Measurements from ENCODE around the gene TMEM229B.

The TMEM229B gene

DNA sequence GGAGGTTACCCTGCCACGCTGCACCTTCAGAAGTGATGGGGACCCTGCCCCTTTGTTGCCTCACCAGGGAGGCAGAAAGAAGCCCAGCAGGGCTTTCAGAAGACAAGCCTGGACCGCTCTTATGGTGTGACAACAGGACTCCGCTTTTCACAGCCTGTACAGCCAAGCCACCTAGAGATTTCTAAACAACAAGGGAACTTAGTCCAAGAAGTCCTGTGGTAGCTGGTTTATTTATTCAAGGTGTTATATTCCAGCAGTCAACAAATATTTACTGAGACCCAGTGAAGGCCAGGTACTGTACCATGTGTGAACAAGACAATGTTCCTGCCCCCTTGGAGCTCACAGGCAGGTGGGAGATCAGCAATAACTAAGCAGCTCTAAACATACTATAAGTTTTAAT, 4.0 kb upstream of the TMEM229B start:
- H3K4me2 ChIP-seq (ENCODE audit: low read depth, low read length, poor library complexity, severe bottlenecking), result no peak overlapping the region
- H3K4me3 ChIP-seq (ENCODE audit: low read length, poor library complexity, severe bottlenecking), result no peak overlapping the region
- no peak overlapping the region for H2AFZ ChIP-seq (ENCODE audit: low read length)
- H4K20me1 ChIP-seq (ENCODE audit: insufficient read depth, low read length, poor library complexity, severe bottlenecking), result no peaks in the 10 kb centered on the region
- TF ChIP-seq EZH2phosphoT487 (IDR thresholded peaks at IDR 0.05; ENCODE audit: borderline replicate concordance), result no peak
- TF ChIP-seq, protein P1, sequence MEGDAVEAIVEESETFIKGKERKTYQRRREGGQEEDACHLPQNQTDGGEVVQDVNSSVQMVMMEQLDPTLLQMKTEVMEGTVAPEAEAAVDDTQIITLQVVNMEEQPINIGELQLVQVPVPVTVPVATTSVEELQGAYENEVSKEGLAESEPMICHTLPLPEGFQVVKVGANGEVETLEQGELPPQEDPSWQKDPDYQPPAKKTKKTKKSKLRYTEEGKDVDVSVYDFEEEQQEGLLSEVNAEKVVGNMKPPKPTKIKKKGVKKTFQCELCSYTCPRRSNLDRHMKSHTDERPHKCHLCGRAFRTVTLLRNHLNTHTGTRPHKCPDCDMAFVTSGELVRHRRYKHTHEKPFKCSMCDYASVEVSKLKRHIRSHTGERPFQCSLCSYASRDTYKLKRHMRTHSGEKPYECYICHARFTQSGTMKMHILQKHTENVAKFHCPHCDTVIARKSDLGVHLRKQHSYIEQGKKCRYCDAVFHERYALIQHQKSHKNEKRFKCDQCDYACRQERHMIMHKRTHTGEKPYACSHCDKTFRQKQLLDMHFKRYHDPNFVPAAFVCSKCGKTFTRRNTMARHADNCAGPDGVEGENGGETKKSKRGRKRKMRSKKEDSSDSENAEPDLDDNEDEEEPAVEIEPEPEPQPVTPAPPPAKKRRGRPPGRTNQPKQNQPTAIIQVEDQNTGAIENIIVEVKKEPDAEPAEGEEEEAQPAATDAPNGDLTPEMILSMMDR (conservative IDR thresholded peaks at IDR 0.05; ENCODE audit: low read length), result no peak
- peaks cover 6% of the 10 kb centered on the region for H3K79me2 ChIP-seq (ENCODE audit: insufficient read depth, low read length)
- no peaks in the 10 kb centered on the region for H3F3A ChIP-seq (ENCODE audit: low read depth)
- H3K27me3 ChIP-seq (ENCODE audit: insufficient read depth, low read length, poor library complexity, severe bottlenecking), result no peaks in the 10 kb centered on the region
- peaks cover 14% of the 10 kb centered on the region for H3K4me1 ChIP-seq (ENCODE audit: insufficient read depth, low read length, poor library complexity, severe bottlenecking)
- no peaks in the 10 kb centered on the region for H3K9me2 ChIP-seq (replicated peaks; ENCODE audit: low read depth, low read length)
- H3K9ac ChIP-seq (ENCODE audit: low read depth, low read length, poor library complexity, severe bottlenecking), result no peak overlapping the region
- no peaks in the 10 kb centered on the region for H3K9me3 ChIP-seq (ENCODE audit: insufficient read depth, low read depth, low read length)
- no peaks in the 10 kb centered on the region for H3K36me3 ChIP-seq (ENCODE audit: insufficient read depth, low read length)

DNA sequence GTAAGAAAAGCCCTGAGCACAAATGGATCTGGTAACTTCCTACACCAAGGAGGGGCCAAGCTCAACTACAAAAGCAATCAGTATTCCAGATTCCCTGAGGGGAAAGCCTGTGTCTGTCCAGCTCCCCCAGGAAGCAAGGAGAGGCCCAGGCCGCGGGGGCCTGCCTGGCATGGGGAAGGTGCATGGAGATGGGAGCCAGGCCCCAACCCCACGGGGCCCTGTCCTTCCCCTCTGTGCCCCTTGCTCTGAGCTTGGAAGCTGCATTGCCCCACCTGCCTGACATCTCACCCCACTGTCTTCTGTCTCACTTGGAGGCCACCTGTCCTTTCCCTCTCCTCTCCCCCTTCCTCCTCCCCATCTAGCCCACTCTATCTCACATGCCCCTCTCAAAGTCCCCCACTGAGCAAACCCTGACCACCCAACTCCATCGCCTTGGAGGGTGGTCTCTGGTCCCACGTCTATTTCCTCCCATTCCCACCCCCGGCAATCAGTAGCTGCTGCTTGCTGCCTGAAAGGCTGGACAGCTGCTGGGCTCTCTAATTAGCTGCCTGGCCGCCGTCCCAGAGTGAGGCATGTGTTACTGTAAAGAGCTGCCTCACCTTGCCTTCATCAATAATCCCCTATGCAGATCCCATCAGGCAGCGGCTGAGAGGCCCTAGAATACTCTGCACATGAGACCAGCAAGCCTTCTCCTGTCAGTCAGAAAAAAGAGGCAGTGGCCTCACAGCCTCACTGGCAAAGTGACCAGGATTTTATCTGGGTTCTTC, 3.4 kb upstream of the TMEM229B start:
- Histone ChIP-seq H3K27me3 (ENCODE audit: insufficient read depth, low read length, poor library complexity, severe bottlenecking) (no peaks in the 10 kb centered on the region), H3K9me3 (ENCODE audit: insufficient read depth, low read depth, low read length) (no peaks in the 10 kb centered on the region), H3K4me3 (ENCODE audit: low read length, poor library complexity, severe bottlenecking) (no peak overlapping the region), H3K9me2 (replicated peaks; ENCODE audit: low read depth, low read length) (no peaks in the 10 kb centered on the region), H3K4me2 (ENCODE audit: low read depth, low read length, poor library complexity, severe bottlenecking) (no peak overlapping the region), H3K79me2 (ENCODE audit: insufficient read depth, low read length) (peaks cover 13% of the 10 kb centered on the region), H4K20me1 (ENCODE audit: insufficient read depth, low read length, poor library complexity, severe bottlenecking) (no peaks in the 10 kb centered on the region), H3K36me3 (ENCODE audit: insufficient read depth, low read length) (no peaks in the 10 kb centered on the region), H3K9ac (ENCODE audit: low read depth, low read length, poor library complexity, severe bottlenecking) (no peak overlapping the region), H3F3A (ENCODE audit: low read depth) (no peaks in the 10 kb centered on the region), H2AFZ (ENCODE audit: low read length) (no peak overlapping the region), H3K4me1 (ENCODE audit: insufficient read depth, low read length, poor library complexity, severe bottlenecking) (peaks cover 20% of the 10 kb centered on the region)
- TF ChIP-seq, protein P1 (conservative IDR thresholded peaks at IDR 0.05; ENCODE audit: low read length), result no peak

DNA sequence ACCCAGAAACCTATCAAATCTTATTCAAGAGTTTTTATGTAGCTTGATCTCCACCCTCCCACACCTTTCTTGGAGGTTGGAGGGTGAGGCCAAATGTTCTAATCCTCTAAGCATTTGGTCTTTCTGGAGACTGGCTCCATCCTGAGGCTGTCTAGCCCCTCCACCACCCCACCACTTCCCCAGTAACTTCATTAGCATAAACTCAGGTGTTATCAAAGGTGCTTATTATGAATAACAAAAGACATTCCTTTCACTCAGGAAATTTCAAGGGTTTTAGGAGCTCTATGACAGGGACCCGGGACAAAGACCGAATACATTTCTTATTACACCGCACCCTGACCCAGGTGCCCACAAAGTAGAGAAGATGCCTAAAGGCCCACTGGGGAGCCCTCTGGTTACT, 2.8 kb upstream of the TMEM229B start:
- no peaks in the 10 kb centered on the region for H3K9me3 ChIP-seq (ENCODE audit: insufficient read depth, low read depth, low read length)
- H3K36me3 ChIP-seq (ENCODE audit: insufficient read depth, low read length), result no peaks in the 10 kb centered on the region; the same call in 1 of the 2 replicates
- no peaks in the 10 kb centered on the region for H4K20me1 ChIP-seq (ENCODE audit: insufficient read depth, low read length, poor library complexity, severe bottlenecking)
- H3K4me2 ChIP-seq (ENCODE audit: low read depth, low read length, poor library complexity, severe bottlenecking), result no peak overlapping the region
- no peaks in the 10 kb centered on the region for H3K27me3 ChIP-seq (ENCODE audit: insufficient read depth, low read length, poor library complexity, severe bottlenecking)
- H3K79me2 ChIP-seq (ENCODE audit: insufficient read depth, low read length), result peaks cover 17% of the 10 kb centered on the region
- no peaks in the 10 kb centered on the region for H3K9me2 ChIP-seq (replicated peaks; ENCODE audit: low read depth, low read length)
- no peak for TF ChIP-seq EZH2phosphoT487 (IDR thresholded peaks at IDR 0.05; ENCODE audit: borderline replicate concordance)
- TF ChIP-seq, protein P1 (conservative IDR thresholded peaks at IDR 0.05; ENCODE audit: low read length), result no peak
- H3F3A ChIP-seq (ENCODE audit: low read depth), result no peaks in the 10 kb centered on the region
- H3K4me1 ChIP-seq (ENCODE audit: insufficient read depth, low read length, poor library complexity, severe bottlenecking), result peaks cover 23% of the 10 kb centered on the region
- no peak overlapping the region for H2AFZ ChIP-seq (ENCODE audit: low read length)
- H3K4me3 ChIP-seq (ENCODE audit: low read length, poor library complexity, severe bottlenecking), result no peak overlapping the region
- H3K9ac ChIP-seq (ENCODE audit: low read depth, low read length, poor library complexity, severe bottlenecking), result no peak overlapping the region

All from Loucy (cell line).